HEK293 (cell line): Measurements from ENCODE around the gene PAPLN.
"Not testable (repeated sequence)": the region's sequence is repeated elsewhere in the genome, so short reads cannot be mapped to it uniquely, and the experiment has no call there.

Experiments
- CTCF ChIA-PET: fragments of 350-600 bp; formaldehyde crosslinking; extraction: SDS; loops from one replicate; lab custom pipeline; 2021; ENCODE audit warnings: antibody characterized with exemption; lab: Yijun Ruan, JAX
- POLR2A ChIA-PET: fragments of 300-600 bp; formaldehyde crosslinking; extraction: SDS; loops from one replicate; lab custom pipeline; 2020; ENCODE audit warnings: antibody characterized with exemption, inconsistent platforms; lab: Yijun Ruan, JAX
- H3K27ac ChIP-seq: fragments of 200-500 bp; sonication (Bioruptor generic); 2 replicates; pipeline ENCODE4 v1.5.1; 2014; ENCODE audit warnings: low read depth, low read length, control low read depth, inconsistent platforms; ENCODE audit errors: extremely low read depth
- H3K36me3 ChIP-seq, 2 experiments: fragments of 200-500 bp in 1 of 2; sonication (Bioruptor generic) in 1 of 2; 1 replicate in 1 of 2; 2 replicates in 1 of 2; pipeline ENCODE4 v1.5.1; 2014 to 2017; ENCODE audit warnings: inconsistent platforms in 2 of 2, low read length in 2 of 2; ENCODE audit not compliant: control insufficient read depth in 2 of 2, insufficient read depth in 1 of 2
- H3K4me1 ChIP-seq: fragments of 200-500 bp; sonication (Bioruptor generic); 2 replicates; pipeline ENCODE4 v1.5.1; 2014; ENCODE audit warnings: mild to moderate bottlenecking, low read length, inconsistent platforms; ENCODE audit not compliant: control insufficient read depth, insufficient read depth
- H3K4me3 ChIP-seq: 2 replicates; pipeline ENCODE4 v1.5.1; 2011; ENCODE audit warnings: low read depth, mild to moderate bottlenecking, control low read depth, low read length, moderate library complexity
- H3K9me3 ChIP-seq: fragments of 200-500 bp; sonication (Bioruptor generic); 2 replicates; pipeline ENCODE4 v1.5.1; 2014; ENCODE audit warnings: low read depth, low read length, inconsistent platforms; ENCODE audit not compliant: control insufficient read depth, insufficient read depth
- KLF10 ChIP-seq: fragments of 450-650 bp; IDR thresholded peaks from 2 replicates; pipeline ENCODE4 v1.5.1; 2018; ENCODE audit warnings: missing biosample characterization, mild to moderate bottlenecking, missing genetic modification characterization
- KLF16 ChIP-seq: fragments of 450-650 bp; formaldehyde crosslinking; IDR thresholded peaks from 2 replicates; pipeline ENCODE4 v1.5.1; 2017; ENCODE audit warnings: missing biosample characterization, missing genetic modification characterization
- RBAK ChIP-seq: fragments of 450-650 bp; formaldehyde crosslinking; IDR thresholded peaks from 2 replicates; pipeline ENCODE4 v1.5.1; 2016; ENCODE audit warnings: missing biosample characterization, missing genetic modification characterization
- SCRT1 ChIP-seq: fragments of 450-650 bp; formaldehyde crosslinking; IDR thresholded peaks from 2 replicates; pipeline ENCODE4 v1.5.1; 2016; ENCODE audit warnings: missing biosample characterization, missing genetic modification characterization, borderline replicate concordance
- TCF7L2 ChIP-seq: IDR thresholded peaks from 2 replicates; pipeline ENCODE4 v1.6.1; 2011; ENCODE audit warnings: low read depth, mild to moderate bottlenecking, inconsistent platforms, low read length, moderate library complexity, borderline replicate concordance
- ZBTB20 ChIP-seq: fragments of 450-650 bp; formaldehyde crosslinking; IDR thresholded peaks from 2 replicates; pipeline ENCODE4 v1.5.1; 2016; ENCODE audit warnings: missing biosample characterization, missing genetic modification characterization
- ZBTB21 ChIP-seq: fragments of 450-650 bp; formaldehyde crosslinking; IDR thresholded peaks from 2 replicates; pipeline ENCODE4 v1.5.1; 2017; ENCODE audit warnings: missing biosample characterization, missing genetic modification characterization
- ZBTB8A ChIP-seq: fragments of 450-650 bp; formaldehyde crosslinking; IDR thresholded peaks from 2 replicates; pipeline ENCODE4 v1.5.1; 2016; ENCODE audit warnings: missing biosample characterization, missing genetic modification characterization
- ZIC2 ChIP-seq: fragments of 450-650 bp; formaldehyde crosslinking; IDR thresholded peaks from 2 replicates; pipeline ENCODE4 v1.5.1; 2016; ENCODE audit warnings: missing biosample characterization, missing genetic modification characterization
- ZNF112 ChIP-seq: fragments of 450-650 bp; formaldehyde crosslinking; IDR thresholded peaks from 2 replicates; pipeline ENCODE4 v1.5.0; 2017; ENCODE audit warnings: missing biosample characterization, missing genetic modification characterization
- ZNF121 ChIP-seq: fragments of 450-650 bp; formaldehyde crosslinking; IDR thresholded peaks from 2 replicates; pipeline ENCODE4 v1.5.1; 2016; ENCODE audit warnings: missing biosample characterization, missing genetic modification characterization
- ZNF174 ChIP-seq: fragments of 450-650 bp; formaldehyde crosslinking; IDR thresholded peaks from 2 replicates; pipeline ENCODE4 v1.5.0; 2017; ENCODE audit warnings: missing biosample characterization, mild to moderate bottlenecking, missing genetic modification characterization
- ZNF2 ChIP-seq: fragments of 450-650 bp; formaldehyde crosslinking; IDR thresholded peaks from 2 replicates; pipeline ENCODE4 v1.5.1; 2016; ENCODE audit warnings: missing biosample characterization, missing genetic modification characterization
- ZNF24 ChIP-seq: fragments of 450-650 bp; formaldehyde crosslinking; IDR thresholded peaks from 2 replicates; pipeline ENCODE4 v1.5.1; 2016; ENCODE audit warnings: missing biosample characterization, missing genetic modification characterization
- ZNF302 ChIP-seq: fragments of 450-650 bp; formaldehyde crosslinking; IDR thresholded peaks from 2 replicates; pipeline ENCODE4 v1.5.1; 2016; ENCODE audit warnings: missing biosample characterization, missing genetic modification characterization, low read depth
- ZNF350 ChIP-seq: fragments of 450-650 bp; formaldehyde crosslinking; IDR thresholded peaks from 2 replicates; pipeline ENCODE4 v1.5.0; 2017; ENCODE audit warnings: missing biosample characterization, mild to moderate bottlenecking, missing genetic modification characterization
- ZNF423 ChIP-seq: fragments of 450-650 bp; formaldehyde crosslinking; IDR thresholded peaks from 2 replicates; pipeline ENCODE4 v1.5.1; 2016; ENCODE audit warnings: missing biosample characterization, missing genetic modification characterization
- ZNF449 ChIP-seq: fragments of 450-650 bp; formaldehyde crosslinking; IDR thresholded peaks from 2 replicates; pipeline ENCODE4 v1.5.1; 2017; ENCODE audit warnings: missing biosample characterization, mild to moderate bottlenecking, missing genetic modification characterization, moderate library complexity
- ZNF501 ChIP-seq: fragments of 450-650 bp; formaldehyde crosslinking; IDR thresholded peaks from 2 replicates; pipeline ENCODE4 v1.5.1; 2016; ENCODE audit warnings: missing biosample characterization, missing genetic modification characterization
- ZNF571 ChIP-seq: fragments of 450-650 bp; formaldehyde crosslinking; IDR thresholded peaks from 2 replicates; pipeline ENCODE4 v1.5.0; 2017; ENCODE audit warnings: missing biosample characterization, missing genetic modification characterization
- ZSCAN4 ChIP-seq: fragments of 450-650 bp; formaldehyde crosslinking; IDR thresholded peaks from 2 replicates; pipeline ENCODE4 v1.5.1; 2017; ENCODE audit warnings: missing biosample characterization, missing genetic modification characterization
- TF ChIP-seq, protein P1 (sequence below): fragments of 450-650 bp; formaldehyde crosslinking; IDR thresholded peaks from 2 replicates; pipeline ENCODE4 v1.5.1; 2016; ENCODE audit warnings: missing biosample characterization, missing genetic modification characterization
- TF ChIP-seq, protein P2 (sequence below): fragments of 450-650 bp; formaldehyde crosslinking; IDR thresholded peaks from 2 replicates; pipeline ENCODE4 v1.5.1; 2016; ENCODE audit warnings: missing biosample characterization, missing genetic modification characterization, borderline replicate concordance

The PAPLN gene

DNA sequence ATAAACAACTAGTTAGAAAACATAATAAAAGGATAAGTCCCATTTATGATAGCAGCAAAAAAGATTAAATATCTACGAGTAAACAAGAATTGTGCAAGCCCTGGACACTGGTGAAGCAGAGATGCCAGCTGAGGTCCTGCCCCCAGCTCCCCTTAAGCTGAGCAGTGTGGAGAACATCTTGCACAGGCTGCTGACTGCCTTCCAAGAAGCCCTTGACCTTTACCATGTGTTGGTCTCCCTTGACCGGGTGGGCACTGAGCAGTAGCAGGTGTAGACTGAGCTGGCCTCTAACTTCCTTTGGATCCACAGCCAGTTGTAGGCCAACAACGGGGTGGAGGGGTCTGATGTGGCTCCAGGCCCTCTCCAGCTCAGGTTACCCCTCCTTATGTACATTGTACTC is 47.7 kb upstream of the PAPLN start (continued):
- TF ChIP-seq ZNF449 (tag by site-specific recombination), result no peak
- TF ChIP-seq ZBTB8A (tag by site-specific recombination), result no peak
- no peak for TF ChIP-seq ZBTB20 (tag by site-specific recombination)
- no peak for TF ChIP-seq ZNF350 (tag by site-specific recombination)

- POLR2A ChIA-PET, result interaction anchor here (0.6 to 1.1 kb wide), 2 partner anchors 38 to 133 kb away, joined by 4 to 5 read pairs; partner anchors contain the start of gene RBM25
- Histone ChIP-seq H3K27ac (no peak overlapping the region), H3K9me3 (no peaks in the 10 kb centered on the region), H3K36me3 (peaks cover 46 to 65% of the 10 kb centered on the region in 2 experiments), H3K4me1 (no peaks in the 10 kb centered on the region), H3K4me3 (no peak overlapping the region)
- CTCF ChIA-PET, result no interaction called here
- no peak for TF ChIP-seq ZNF24 (tag by site-specific recombination)
- no peak for TF ChIP-seq ZNF2
- peak; percentile 86 for TF ChIP-seq ZNF121 (tag by site-specific recombination)
- TF ChIP-seq RBAK, result no peak
- no peak for TF ChIP-seq ZNF501
- TF ChIP-seq, all 188 proteins: peak for 1
Measured at GRCh38 chr14:73191441-73191840, 45.9 kb upstream of the PAPLN start.

DNA sequence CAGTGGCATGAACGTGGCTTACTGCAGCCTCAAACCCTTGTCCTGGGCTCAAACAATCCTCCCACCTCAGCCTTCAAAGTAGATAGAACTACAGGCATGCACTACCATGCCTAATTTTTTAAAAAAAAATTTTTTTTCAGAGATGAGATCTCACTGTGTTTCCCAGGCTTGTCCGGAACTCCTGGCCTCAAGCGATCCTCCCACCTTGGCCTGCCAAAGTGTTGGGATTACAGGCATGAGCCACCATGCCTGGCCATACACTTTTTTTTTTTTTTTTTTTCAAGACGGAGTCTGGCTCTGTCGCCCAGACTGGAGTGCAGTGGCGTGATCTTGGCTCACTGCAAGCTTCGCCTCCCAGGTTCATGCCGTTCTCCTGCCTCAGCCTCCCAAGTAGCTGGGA is 43.0 kb upstream of the PAPLN start:
- peaks cover 44 to 64% of the 10 kb centered on the region in 2 experiments for H3K36me3 ChIP-seq
- CTCF ChIA-PET, H3K9me3 ChIP-seq, H3K4me3 ChIP-seq, H3K4me1 ChIP-seq, H3K27ac ChIP-seq, POLR2A ChIA-PET: not testable (repeated sequence)

GRCh38 chr14:73198253-73198652 is 39.1 kb upstream of the PAPLN start:
- no peaks in the 10 kb centered on the region for H3K9me3 ChIP-seq
- H3K36me3 ChIP-seq, result peaks cover 46 to 47% of the 10 kb centered on the region in 2 experiments
- ChIA-PET CTCF (interaction anchor here (0.7 kb wide), 1 partner anchor 674 kb away, joined by 5 read pairs; no protein-coding TSS in a partner anchor), POLR2A (no interaction called here)
- no peak for TF ChIP-seq SCRT1
- no peak for TF ChIP-seq KLF16 (tag by site-specific recombination)
- no peak for TF ChIP-seq ZNF174 (tag by site-specific recombination)
- TF ChIP-seq ZNF423 (tag by site-specific recombination), result no peak
- TF ChIP-seq ZIC2 (tag by site-specific recombination), result no peak
- TF ChIP-seq ZNF302, result no peak
- no peak for TF ChIP-seq TCF7L2
- no peak for TF ChIP-seq ZNF501
- TF ChIP-seq, protein P1, sequence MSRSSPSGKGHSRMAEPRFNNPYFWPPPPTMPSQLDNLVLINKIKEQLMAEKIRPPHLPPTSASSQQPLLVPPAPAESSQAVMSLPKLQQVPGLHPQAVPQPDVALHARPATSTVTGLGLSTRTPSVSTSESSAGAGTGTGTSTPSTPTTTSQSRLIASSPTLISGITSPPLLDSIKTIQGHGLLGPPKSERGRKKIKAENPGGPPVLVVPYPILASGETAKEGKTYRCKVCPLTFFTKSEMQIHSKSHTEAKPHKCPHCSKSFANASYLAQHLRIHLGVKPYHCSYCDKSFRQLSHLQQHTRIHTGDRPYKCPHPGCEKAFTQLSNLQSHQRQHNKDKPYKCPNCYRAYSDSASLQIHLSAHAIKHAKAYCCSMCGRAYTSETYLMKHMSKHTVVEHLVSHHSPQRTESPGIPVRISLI (tag by site-specific recombination), result no peak
- TF ChIP-seq, protein P2, sequence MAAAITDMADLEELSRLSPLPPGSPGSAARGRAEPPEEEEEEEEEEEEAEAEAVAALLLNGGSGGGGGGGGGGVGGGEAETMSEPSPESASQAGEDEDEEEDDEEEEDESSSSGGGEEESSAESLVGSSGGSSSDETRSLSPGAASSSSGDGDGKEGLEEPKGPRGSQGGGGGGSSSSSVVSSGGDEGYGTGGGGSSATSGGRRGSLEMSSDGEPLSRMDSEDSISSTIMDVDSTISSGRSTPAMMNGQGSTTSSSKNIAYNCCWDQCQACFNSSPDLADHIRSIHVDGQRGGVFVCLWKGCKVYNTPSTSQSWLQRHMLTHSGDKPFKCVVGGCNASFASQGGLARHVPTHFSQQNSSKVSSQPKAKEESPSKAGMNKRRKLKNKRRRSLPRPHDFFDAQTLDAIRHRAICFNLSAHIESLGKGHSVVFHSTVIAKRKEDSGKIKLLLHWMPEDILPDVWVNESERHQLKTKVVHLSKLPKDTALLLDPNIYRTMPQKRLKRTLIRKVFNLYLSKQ (tag by site-specific recombination), result no peak
- no peak for TF ChIP-seq ZNF121 (tag by site-specific recombination)
- no peak for TF ChIP-seq KLF10 (tag by site-specific recombination)
- no peak for TF ChIP-seq ZSCAN4 (tag by site-specific recombination)
- no peak for TF ChIP-seq ZNF571
- TF ChIP-seq ZBTB21 (tag by site-specific recombination), result no peak
- no peak for TF ChIP-seq ZNF112 (tag by site-specific recombination)
- H3K4me3 ChIP-seq, result no peak overlapping the region
- no peak overlapping the region for H3K27ac ChIP-seq
- H3K4me1 ChIP-seq, result no peaks in the 10 kb centered on the region
